Endothelial cell of umbilical vein (primary cell): ENCODE results near the gene SLC9C2. TPM values are rescaled to one million over a fixed set of nuclear protein-coding genes. Genes with fewer than 3 reads are reported as not detected.

ENCODE experiments used
- BruUV-seq: library from RNA; stranded (reverse); fragments of 400-500 nt; replicated peaks from 2 replicates; lab custom pipeline; 2021; lab: Mats Ljungman, UMichigan
- CTCF ChIA-PET: fragments of 300-600, 350-600 bp; sonication (Branson Sonifier 250); formaldehyde crosslinking; loops from one replicate; lab custom pipeline; 2021; ENCODE audit warnings: antibody characterized with exemption, inconsistent platforms; lab: Charles Lee
- POLR2A ChIA-PET: fragments of 300-600, 350-600 bp; sonication (Branson Sonifier 250); formaldehyde crosslinking; loops from one replicate; lab custom pipeline; 2021; ENCODE audit warnings: antibody characterized with exemption, inconsistent platforms; lab: Charles Lee
- DNase-seq: peaks from one replicate; pipeline ENCODE4 v3.0.0-alpha.2; 2011; ENCODE audit warnings: low read depth, low spot score
- FAIRE-seq: peaks from 2 replicates; lab custom pipeline; 2011; peaks lifted over from hg19 to GRCh38; lab: Jason Lieb, UNC
- H2AFZ ChIP-seq: 2 replicates; pipeline ENCODE4 v1.6.0; 2012; ENCODE audit warnings: low read depth, low read length, control low read depth, inconsistent platforms
- H3K27ac ChIP-seq: 2 replicates; pipeline ENCODE4 v1.5.1; 2011; ENCODE audit warnings: low read depth, mild to moderate bottlenecking, control low read depth, low read length, moderate library complexity; ENCODE audit not compliant: insufficient read depth
- H3K27me3 ChIP-seq, 2 experiments: 2 replicates each; pipeline versions ENCODE4 v1.6.0 to v1.6.1; 2011; ENCODE audit warnings: low read length in 2 of 2, mixed read lengths in 1 of 2; ENCODE audit not compliant: control insufficient read depth in 2 of 2, insufficient read depth in 2 of 2
- H3K36me3 ChIP-seq, 2 experiments: 2 replicates in 1 of 2; 3 replicates in 1 of 2; pipeline ENCODE4 v1.5.1; 2011; ENCODE audit warnings: low read length in 2 of 2, mild to moderate bottlenecking in 1 of 2, moderate library complexity in 1 of 2; ENCODE audit not compliant: control insufficient read depth in 2 of 2, insufficient read depth in 2 of 2; ENCODE audit errors: extremely low read depth in 1 of 2
- H3K4me1 ChIP-seq: 3 replicates; pipeline ENCODE4 v1.5.1; 2011; ENCODE audit warnings: mild to moderate bottlenecking, low read length; ENCODE audit not compliant: control insufficient read depth, insufficient read depth; ENCODE audit errors: extremely low read depth
- H3K4me2 ChIP-seq: 2 replicates; pipeline ENCODE4 v1.6.1; 2011; ENCODE audit warnings: low read length, control low read depth, mixed read lengths; ENCODE audit not compliant: insufficient read depth
- H3K4me3 ChIP-seq, 3 experiments: fragments of 200-600 bp in 1 of 3; sonication (generic), shearing (Covaris generic) in 1 of 3; replicated peaks in 1 of 3; 2 replicates each; pipeline ENCODE4 v1.5.1; 2011 to 2016; ENCODE audit warnings: control low read depth in 3 of 3, low read length in 3 of 3, mild to moderate bottlenecking in 2 of 3, inconsistent platforms in 1 of 3, low read depth in 1 of 3, moderate library complexity in 1 of 3; ENCODE audit not compliant: insufficient read depth in 1 of 3
- H3K79me2 ChIP-seq: 2 replicates; pipeline ENCODE4 v1.6.0; 2012; ENCODE audit warnings: low read length, inconsistent platforms; ENCODE audit not compliant: control insufficient read depth, insufficient read depth
- H3K9ac ChIP-seq: replicated peaks from 2 replicates; pipeline ENCODE3; 2011; ENCODE audit warnings: low read length, control low read depth; ENCODE audit not compliant: insufficient read depth; ENCODE audit errors: extremely low read depth
- H3K9me1 ChIP-seq: replicated peaks from 3 replicates; pipeline ENCODE4 v1.6.0; 2011; ENCODE audit warnings: mild to moderate bottlenecking, low read length; ENCODE audit not compliant: control insufficient read depth, insufficient read depth; ENCODE audit errors: extremely low read depth
- H3K9me3 ChIP-seq: replicated peaks from 2 replicates; pipeline ENCODE4 v1.5.1; 2012; ENCODE audit warnings: low read length, inconsistent platforms; ENCODE audit not compliant: control insufficient read depth, insufficient read depth
- H4K20me1 ChIP-seq: replicated peaks from 2 replicates; pipeline ENCODE3; 2011; ENCODE audit warnings: mild to moderate bottlenecking, low read length; ENCODE audit not compliant: control insufficient read depth, insufficient read depth; ENCODE audit errors: extremely low read depth
- EZH2 ChIP-seq: IDR thresholded peaks from 2 replicates; pipeline ENCODE4 v1.6.1; 2012; ENCODE audit warnings: borderline replicate concordance, low read depth, mild to moderate bottlenecking, moderate library complexity, low read length, inconsistent platforms; ENCODE audit not compliant: severe bottlenecking
- FOS ChIP-seq: IDR thresholded peaks from 2 replicates; pipeline ENCODE4 v1.6.1; 2011; ENCODE audit warnings: mild to moderate bottlenecking, low read length, moderate library complexity, borderline replicate concordance; ENCODE audit not compliant: insufficient read depth
- GATA2 ChIP-seq: IDR thresholded peaks from 2 replicates; pipeline ENCODE4 v1.7.0; 2011; ENCODE audit warnings: low read depth, mild to moderate bottlenecking, moderate library complexity, mixed read lengths, low read length; ENCODE audit not compliant: insufficient read length, insufficient read depth
- JUN ChIP-seq: IDR thresholded peaks from 2 replicates; pipeline ENCODE4 v1.6.1; 2011; ENCODE audit warnings: borderline replicate concordance, low read depth; ENCODE audit not compliant: insufficient read length, insufficient read depth
- MYC ChIP-seq: IDR thresholded peaks from one replicate; pipeline ENCODE4 v1.6.1; 2011; ENCODE audit warnings: mild to moderate bottlenecking, low read depth, low read length
- POLR2A ChIP-seq: IDR thresholded peaks from 2 replicates; pipeline ENCODE4 v1.6.1; 2012; ENCODE audit warnings: low read depth, mild to moderate bottlenecking, control low read depth, low read length
- POLR2AphosphoS5 ChIP-seq: IDR thresholded peaks from 2 replicates; pipeline ENCODE4 v1.6.1; 2012; ENCODE audit warnings: low read depth, mild to moderate bottlenecking, control low read depth, low read length, moderate library complexity; ENCODE audit not compliant: insufficient read depth
- dilution Hi-C: fragments of 300-500 bp; cut with MboI; formaldehyde crosslinking; loops from one replicate; pipeline ENCODE4 v1.15.0; 2019; ENCODE audit warnings: low sequenced_read_pairs; ENCODE audit not compliant: extremely low pct_ligation_motif_present
- intact Hi-C: fragments of 100-400 bp; cut with micrococcal nuclease; formaldehyde crosslinking; loops from one replicate; pipeline ENCODE4 v1.10.0; 2022
- polyA plus RNA-seq, 4 experiments: library from polyadenylated mRNA; depleted of rRNA in 3 of 4; stranded (reverse) in 3 of 4; unstranded in 1 of 4; fragments of >200 nt; gene quantifications; 2 replicates each; pipeline versions ENCODE4 v1.2.1 to v1.2.3, GENCODE V29; 2011 to 2012; ENCODE audit warnings: missing spikeins in 1 of 4
- total RNA-seq: library from RNA; stranded (reverse); gene quantifications from 2 replicates; pipeline ENCODE4 v1.2.3, GENCODE V29; 2021
- TF ChIP-seq, protein P1 (sequence below): IDR thresholded peaks from 2 replicates; pipeline ENCODE4 v1.6.1; 2011; ENCODE audit not compliant: insufficient read depth, insufficient read length
- TF ChIP-seq, protein P2 (sequence below), 2 donors: IDR thresholded peaks; 1 replicate in 1 of 2; 2 replicates in 1 of 2; pipeline ENCODE4 v1.5.1; 2011; ENCODE audit warnings: low read length in 2 of 2, mild to moderate bottlenecking in 2 of 2, moderate library complexity in 2 of 2, control low read depth in 1 of 2, inconsistent platforms in 1 of 2, low read depth in 1 of 2; ENCODE audit not compliant: insufficient read depth in 1 of 2; ENCODE audit errors: extremely low read depth in 1 of 2

The SLC9C2 gene
- total and polyA plus RNA-seq, 2 donors (not counting 3 experiments of a cell fraction or from before 2014, with no cell fraction given), result 0.15 TPM; not detected in 1

DNA sequence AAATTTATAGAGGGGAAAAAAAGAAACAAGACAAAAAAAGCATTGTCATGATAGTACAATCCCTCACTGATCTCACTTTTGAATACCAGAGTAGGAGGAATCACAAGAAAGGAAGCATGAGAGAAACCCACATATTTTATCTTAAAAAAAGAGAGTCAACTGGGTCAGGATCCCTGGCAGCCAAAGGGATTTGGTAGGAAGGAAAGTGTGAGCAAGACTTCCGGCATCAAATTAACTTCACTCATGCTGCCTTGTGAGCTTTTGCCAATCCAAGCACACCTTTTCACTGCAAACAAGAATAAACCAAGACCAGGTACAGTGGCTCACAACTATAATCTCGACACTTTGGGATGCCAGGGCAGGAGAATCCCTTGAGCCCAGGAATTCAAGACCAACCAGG is 53.1 kb downstream of the SLC9C2 start:
- FAIRE-seq (peak; percentile 77), DNase-seq (peak; percentile 80)
- dilution Hi-C loops, result no loop called here
- no peaks in the 10 kb centered on the region for H3K9me3 ChIP-seq
- BruUV-seq, result no TSS peak
- H3K4me3 ChIP-seq, result no peak overlapping the region
- ChIA-PET CTCF (no interaction called here), POLR2A (interaction anchor here (0.6 kb wide), 1 partner anchor 53 kb away, joined by 3 read pairs; the partner anchor contains the start of gene SLC9C2)
- H3K27me3 ChIP-seq, result no peaks in the 10 kb centered on the region
- no peaks in the 10 kb centered on the region for H4K20me1 ChIP-seq
- no peaks in the 10 kb centered on the region for H3K36me3 ChIP-seq
- H3K4me1 ChIP-seq, result peaks cover 20% of the 10 kb centered on the region
- peak overlapping the region; percentile 67 for H3K4me2 ChIP-seq
- intact Hi-C loops, result no loop called here
- no peaks in the 10 kb centered on the region for H3K9me1 ChIP-seq
- H2AFZ ChIP-seq, result no peak overlapping the region
- no peaks in the 10 kb centered on the region for H3K79me2 ChIP-seq
- no peak overlapping the region for H3K9ac ChIP-seq
- peak overlapping the region; percentile 35 for H3K27ac ChIP-seq
- TF ChIP-seq, protein P1, sequence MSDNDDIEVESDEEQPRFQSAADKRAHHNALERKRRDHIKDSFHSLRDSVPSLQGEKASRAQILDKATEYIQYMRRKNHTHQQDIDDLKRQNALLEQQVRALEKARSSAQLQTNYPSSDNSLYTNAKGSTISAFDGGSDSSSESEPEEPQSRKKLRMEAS, result no peak
- TF ChIP-seq POLR2AphosphoS5, result peak; percentile 47
- peak; percentile 51 for TF ChIP-seq FOS
- TF ChIP-seq EZH2, result no peak
- no peak for TF ChIP-seq MYC
- TF ChIP-seq POLR2A, result no peak
- TF ChIP-seq, protein P2, sequence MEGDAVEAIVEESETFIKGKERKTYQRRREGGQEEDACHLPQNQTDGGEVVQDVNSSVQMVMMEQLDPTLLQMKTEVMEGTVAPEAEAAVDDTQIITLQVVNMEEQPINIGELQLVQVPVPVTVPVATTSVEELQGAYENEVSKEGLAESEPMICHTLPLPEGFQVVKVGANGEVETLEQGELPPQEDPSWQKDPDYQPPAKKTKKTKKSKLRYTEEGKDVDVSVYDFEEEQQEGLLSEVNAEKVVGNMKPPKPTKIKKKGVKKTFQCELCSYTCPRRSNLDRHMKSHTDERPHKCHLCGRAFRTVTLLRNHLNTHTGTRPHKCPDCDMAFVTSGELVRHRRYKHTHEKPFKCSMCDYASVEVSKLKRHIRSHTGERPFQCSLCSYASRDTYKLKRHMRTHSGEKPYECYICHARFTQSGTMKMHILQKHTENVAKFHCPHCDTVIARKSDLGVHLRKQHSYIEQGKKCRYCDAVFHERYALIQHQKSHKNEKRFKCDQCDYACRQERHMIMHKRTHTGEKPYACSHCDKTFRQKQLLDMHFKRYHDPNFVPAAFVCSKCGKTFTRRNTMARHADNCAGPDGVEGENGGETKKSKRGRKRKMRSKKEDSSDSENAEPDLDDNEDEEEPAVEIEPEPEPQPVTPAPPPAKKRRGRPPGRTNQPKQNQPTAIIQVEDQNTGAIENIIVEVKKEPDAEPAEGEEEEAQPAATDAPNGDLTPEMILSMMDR (IDR thresholded peaks at IDR 0.05; ENCODE audit: extremely low read depth in 1 of 2, insufficient read depth in 1 of 2, low read depth in 1 of 2, low read length in 2 of 2), result no peak
- TF ChIP-seq JUN, result peak; percentile 50
- peak; percentile 62 for TF ChIP-seq GATA2
